K562 (cell line): ENCODE data around the gene CFAP157. TPM values are rescaled to one million over a fixed set of nuclear protein-coding genes. Genes with fewer than 3 reads are reported as not detected.

Experiments used
- ATF1 ChIP-seq, 2 experiments: fragments of 450-650 bp in 1 of 2; IDR thresholded peaks; 2 replicates each; pipeline ENCODE4 v1.6.1; 2016; ENCODE audit warnings: missing compliant biosample characterization in 1 of 2, missing genetic modification characterization in 1 of 2
- ESRRB ChIP-seq: fragments of 250-450 bp; sonication (Bioruptor Pico); IDR thresholded peaks from 2 replicates; pipeline ENCODE4 v1.5.0; 2020; ENCODE audit warnings: mild to moderate bottlenecking, moderate library complexity, borderline replicate concordance
- FOXK1 ChIP-seq: sonication (generic); formaldehyde crosslinking; IDR thresholded peaks from 2 replicates; pipeline ENCODE4 v1.8.0; 2022; ENCODE audit warnings: missing genetic modification reagents, mild to moderate bottlenecking, borderline replicate concordance
- HCFC1 ChIP-seq: IDR thresholded peaks from 2 replicates; pipeline ENCODE4 v1.6.1; 2012; ENCODE audit warnings: low read depth, low read length, improper control_type of control experiment
- HEY1 ChIP-seq: fragments of 250-450 bp; sonication (Bioruptor Pico); IDR thresholded peaks from 2 replicates; pipeline ENCODE4 v1.5.0; 2020; ENCODE audit warnings: mild to moderate bottlenecking, moderate library complexity, borderline replicate concordance
- JUN ChIP-seq, 2 experiments: sonication (generic) in 1 of 2; formaldehyde crosslinking in 1 of 2; IDR thresholded peaks; 2 replicates each; pipeline versions ENCODE4 v1.6.1 to v1.8.0; 2012 to 2022; ENCODE audit warnings: borderline replicate concordance in 2 of 2, mild to moderate bottlenecking in 2 of 2, improper control_type of control experiment in 1 of 2, low read depth in 1 of 2, low read length in 1 of 2, missing genetic modification reagents in 1 of 2
- KDM4B ChIP-seq, 2 experiments: fragments of 450-650 bp in 1 of 2; sonication (generic) in 1 of 2; IDR thresholded peaks; 2 replicates each; pipeline ENCODE4 v1.6.1; 2016 to 2017; ENCODE audit warnings: borderline replicate concordance in 2 of 2, antibody characterized with exemption in 1 of 2, low read depth in 1 of 2, mild to moderate bottlenecking in 1 of 2
- MEF2D ChIP-seq: conservative IDR thresholded peaks from 2 replicates; pipeline ENCODE4 v1.6.1; 2016; ENCODE audit warnings: low read depth, missing genetic modification characterization, missing compliant biosample characterization
- NEUROD1 ChIP-seq: fragments of 150-350 bp; IDR thresholded peaks from 2 replicates; pipeline ENCODE4 v1.6.1; 2014; ENCODE audit warnings: borderline replicate concordance, low read length, low read depth; ENCODE audit not compliant: partially characterized antibody
- PPARD ChIP-seq: fragments of 250-450 bp; sonication (Bioruptor Pico); IDR thresholded peaks from 2 replicates; pipeline ENCODE4 v1.8.0; 2022; ENCODE audit warnings: inconsistent platforms, mild to moderate bottlenecking, moderate library complexity
- PRPF4 ChIP-seq: fragments of 200-400 bp; formaldehyde crosslinking; IDR thresholded peaks from one replicate; pipeline ENCODE4 v1.6.1; 2017; ENCODE audit warnings: low read length, low read depth, mild to moderate bottlenecking; ENCODE audit not compliant: insufficient read depth, poor library complexity, severe bottlenecking
- PYGO2 ChIP-seq: fragments of 450-650 bp; IDR thresholded peaks from 2 replicates; pipeline ENCODE4 v1.6.1; 2016; ENCODE audit warnings: mild to moderate bottlenecking, missing genetic modification characterization, moderate library complexity, missing compliant biosample characterization
- SP1 ChIP-seq: sonication (generic); formaldehyde crosslinking; IDR thresholded peaks from 2 replicates; pipeline ENCODE4 v1.8.1; 2022; ENCODE audit warnings: mild to moderate bottlenecking, missing genetic modification reagents
- TAF9B ChIP-seq: fragments of 450-650 bp; IDR thresholded peaks from 2 replicates; pipeline ENCODE4 v1.6.1; 2018; ENCODE audit warnings: mild to moderate bottlenecking; ENCODE audit not compliant: partially characterized antibody
- TRIM25 ChIP-seq: fragments of 450-650 bp; IDR thresholded peaks from 2 replicates; pipeline ENCODE4 v1.7.0; 2016; ENCODE audit warnings: borderline replicate concordance
- ZC3H4 ChIP-seq: sonication (generic); formaldehyde crosslinking; IDR thresholded peaks from 2 replicates; pipeline ENCODE4 v1.9.0; 2021; ENCODE audit warnings: missing genetic modification reagents, borderline replicate concordance
- ZNF561 ChIP-seq: fragments of 450-650 bp; formaldehyde crosslinking; conservative IDR thresholded peaks from 2 replicates; pipeline ENCODE4 v1.4.0; 2020; ENCODE audit warnings: mild to moderate bottlenecking, moderate library complexity
- ZNF668 ChIP-seq: fragments of 250-450 bp; sonication (Bioruptor Pico); IDR thresholded peaks from 2 replicates; pipeline ENCODE4 v1.8.0; 2022; ENCODE audit warnings: mild to moderate bottlenecking, inconsistent platforms
- ZNF695 ChIP-seq: fragments of 450-650 bp; formaldehyde crosslinking; IDR thresholded peaks from 2 replicates; pipeline ENCODE4 v1.4.0; 2020; ENCODE audit warnings: mild to moderate bottlenecking, moderate library complexity
- polyA plus RNA-seq, 8 experiments: library from polyadenylated mRNA; depleted of rRNA in 4 of 8; stranded (reverse) in 5 of 8; unstranded in 3 of 8; fragments of >200 nt; fragmentation: Nextera tagmentation in 2 of 8; fragmentation: Illumina TruSeq in 1 of 8; extraction: Ambion mirVana in 2 of 8; extraction: Trizol in 1 of 8; gene quantifications; 2 replicates each; pipeline versions ENCODE4 v1.2.1 to v1.2.3, GENCODE V29; 2011 to 2014; ENCODE audit warnings: inconsistent platforms in 1 of 8, missing spikeins in 1 of 8
- total RNA-seq, 7 experiments: library from RNA; depleted of rRNA in 6 of 7; stranded (reverse); fragments of >200 nt in 6 of 7; fragmentation: Illumina TruSeq in 2 of 7; extraction: Trizol in 2 of 7; gene quantifications; 2 replicates each; pipeline versions ENCODE4 v1.2.1 to v1.2.3, GENCODE V29; 2011 to 2021; ENCODE audit warnings: low replicate concordance in 1 of 7
- TF ChIP-seq, protein P1 (sequence below): fragments of 450-650 bp; formaldehyde crosslinking; IDR thresholded peaks from 2 replicates; pipeline ENCODE4 v1.4.0; 2020; ENCODE audit warnings: mild to moderate bottlenecking
- TF ChIP-seq, protein P2 (sequence below): sonication (generic); formaldehyde crosslinking; IDR thresholded peaks from 2 replicates; pipeline ENCODE4 v1.8.1; 2023; ENCODE audit warnings: mild to moderate bottlenecking, missing genetic modification reagents

Gene CFAP157
- total and polyA plus RNA-seq, 9 of the 15 experiments (the other 6 are each of a cell fraction or from before 2014, with no cell fraction given), result 0.03 TPM; not detected in 8

DNA sequence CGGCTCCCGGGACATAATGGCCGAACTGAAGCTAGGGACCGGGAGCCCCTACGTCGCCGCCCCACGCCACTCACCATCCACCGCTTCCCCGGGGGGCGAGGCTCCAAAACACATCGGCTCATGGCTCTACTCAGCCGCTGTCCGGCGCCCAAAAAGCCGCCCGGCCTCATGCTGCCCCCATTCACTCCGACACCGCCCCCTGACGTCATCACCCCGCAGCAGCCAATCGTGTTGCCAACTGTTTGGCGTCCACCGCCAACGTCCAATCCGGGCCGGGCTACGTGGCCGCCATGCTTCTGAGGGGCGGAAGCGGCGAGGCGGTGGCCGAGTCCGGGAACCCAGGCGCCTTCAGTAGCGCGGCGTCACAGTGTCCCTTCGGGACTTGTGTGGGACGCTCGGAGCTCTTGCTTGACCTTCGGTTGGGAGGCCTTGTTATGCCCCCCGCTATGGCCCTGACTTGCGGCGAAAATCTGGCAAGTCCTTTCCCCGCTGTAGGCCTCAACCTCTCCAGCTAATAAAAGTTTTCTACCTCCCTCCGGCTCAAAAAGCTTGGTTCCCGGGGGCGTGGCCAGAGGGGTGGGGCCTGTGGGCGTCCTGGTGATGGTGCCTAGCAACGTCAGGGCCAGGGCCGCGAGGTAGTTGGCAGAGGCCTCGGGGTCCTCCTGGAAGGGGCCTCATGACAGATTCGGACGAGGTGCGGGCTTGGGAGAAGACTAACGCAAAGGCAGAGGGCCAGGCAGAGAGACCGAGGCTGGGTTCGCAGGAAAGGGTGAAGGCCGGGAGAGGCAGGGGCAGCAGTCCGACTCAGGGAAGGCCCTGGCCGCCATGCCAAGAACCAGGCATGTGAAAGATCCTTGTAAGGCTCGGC, 8.9 kb downstream of the CFAP157 start, which contains the start of the genes PTRH1 and TTC16 (continued):
- TF ChIP-seq ZC3H4 (CRISPR knock-in tag), result no peak
- TF ChIP-seq ZNF668, result no peak
- peak; percentile 93 for TF ChIP-seq HCFC1
- no peak for TF ChIP-seq HEY1 (CRISPR knock-in tag)
- no peak for TF ChIP-seq ZNF561 (CRISPR knock-in tag)
- TF ChIP-seq TRIM25, result no peak
- TF ChIP-seq, protein P1, sequence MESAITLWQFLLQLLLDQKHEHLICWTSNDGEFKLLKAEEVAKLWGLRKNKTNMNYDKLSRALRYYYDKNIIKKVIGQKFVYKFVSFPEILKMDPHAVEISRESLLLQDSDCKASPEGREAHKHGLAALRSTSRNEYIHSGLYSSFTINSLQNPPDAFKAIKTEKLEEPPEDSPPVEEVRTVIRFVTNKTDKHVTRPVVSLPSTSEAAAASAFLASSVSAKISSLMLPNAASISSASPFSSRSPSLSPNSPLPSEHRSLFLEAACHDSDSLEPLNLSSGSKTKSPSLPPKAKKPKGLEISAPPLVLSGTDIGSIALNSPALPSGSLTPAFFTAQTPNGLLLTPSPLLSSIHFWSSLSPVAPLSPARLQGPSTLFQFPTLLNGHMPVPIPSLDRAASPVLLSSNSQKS (CRISPR knock-in tag), result no peak
- peak; percentile 79 for TF ChIP-seq ATF1 (CRISPR knock-in tag; IDR thresholded peaks at IDR 0.05)
- TF ChIP-seq ATF1 (tag; IDR thresholded peaks at IDR 0.05), result peak; percentile 99
- peak; percentile 26; the same call in 1 of the 2 replicates for TF ChIP-seq FOXK1 (CRISPR knock-in tag)
- TF ChIP-seq PYGO2, result no peak
- TF ChIP-seq PPARD, result no peak
- TF ChIP-seq KDM4B (IDR thresholded peaks at IDR 0.05; ENCODE audit: borderline replicate concordance in 2 of 2, low read depth in 1 of 2), result no peak
- TF ChIP-seq ZNF695, result no peak
- no peak for TF ChIP-seq TAF9B
- TF ChIP-seq ESRRB (CRISPR knock-in tag), result no peak
- peak; percentile 69; the same call in 1 of the 2 replicates for TF ChIP-seq JUN (IDR thresholded peaks at IDR 0.05; ENCODE audit: borderline replicate concordance, low read depth, low read length)
- no peak for TF ChIP-seq JUN (CRISPR knock-in tag; IDR thresholded peaks at IDR 0.05; ENCODE audit: borderline replicate concordance)
- TF ChIP-seq, protein P2, sequence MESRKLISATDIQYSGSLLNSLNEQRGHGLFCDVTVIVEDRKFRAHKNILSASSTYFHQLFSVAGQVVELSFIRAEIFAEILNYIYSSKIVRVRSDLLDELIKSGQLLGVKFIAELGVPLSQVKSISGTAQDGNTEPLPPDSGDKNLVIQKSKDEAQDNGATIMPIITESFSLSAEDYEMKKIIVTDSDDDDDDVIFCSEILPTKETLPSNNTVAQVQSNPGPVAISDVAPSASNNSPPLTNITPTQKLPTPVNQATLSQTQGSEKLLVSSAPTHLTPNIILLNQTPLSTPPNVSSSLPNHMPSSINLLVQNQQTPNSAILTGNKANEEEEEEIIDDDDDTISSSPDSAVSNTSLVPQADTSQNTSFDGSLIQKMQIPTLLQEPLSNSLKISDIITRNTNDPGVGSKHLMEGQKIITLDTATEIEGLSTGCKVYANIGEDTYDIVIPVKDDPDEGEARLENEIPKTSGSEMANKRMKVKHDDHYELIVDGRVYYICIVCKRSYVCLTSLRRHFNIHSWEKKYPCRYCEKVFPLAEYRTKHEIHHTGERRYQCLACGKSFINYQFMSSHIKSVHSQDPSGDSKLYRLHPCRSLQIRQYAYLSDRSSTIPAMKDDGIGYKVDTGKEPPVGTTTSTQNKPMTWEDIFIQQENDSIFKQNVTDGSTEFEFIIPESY (CRISPR knock-in tag), result peak; percentile 20; the same call in 1 of the 2 replicates
- TF ChIP-seq PRPF4, result no peak
- peak; percentile 61 for TF ChIP-seq NEUROD1
- TF ChIP-seq SP1 (CRISPR knock-in tag), result peak; percentile 98
- TF ChIP-seq MEF2D, result no peak
